K562 treated with DMSO at 1 percent for 12 hours (cell line): Measurements from ENCODE around the gene GTF2IRD2. TPM values are rescaled to one million over a fixed set of nuclear protein-coding genes. Genes with fewer than 3 reads are reported as not detected.

ENCODE experiments used
- total RNA-seq: library from RNA; unstranded; fragments of 300-600 nt; gene quantifications from 2 replicates; pipeline ENCODE4 v1.2.3, GENCODE V29; 2022; ENCODE audit not compliant: insufficient read depth

Gene GTF2IRD2
- 11.6 and 19.9 TPM in 2 replicates for total RNA-seq

DNA sequence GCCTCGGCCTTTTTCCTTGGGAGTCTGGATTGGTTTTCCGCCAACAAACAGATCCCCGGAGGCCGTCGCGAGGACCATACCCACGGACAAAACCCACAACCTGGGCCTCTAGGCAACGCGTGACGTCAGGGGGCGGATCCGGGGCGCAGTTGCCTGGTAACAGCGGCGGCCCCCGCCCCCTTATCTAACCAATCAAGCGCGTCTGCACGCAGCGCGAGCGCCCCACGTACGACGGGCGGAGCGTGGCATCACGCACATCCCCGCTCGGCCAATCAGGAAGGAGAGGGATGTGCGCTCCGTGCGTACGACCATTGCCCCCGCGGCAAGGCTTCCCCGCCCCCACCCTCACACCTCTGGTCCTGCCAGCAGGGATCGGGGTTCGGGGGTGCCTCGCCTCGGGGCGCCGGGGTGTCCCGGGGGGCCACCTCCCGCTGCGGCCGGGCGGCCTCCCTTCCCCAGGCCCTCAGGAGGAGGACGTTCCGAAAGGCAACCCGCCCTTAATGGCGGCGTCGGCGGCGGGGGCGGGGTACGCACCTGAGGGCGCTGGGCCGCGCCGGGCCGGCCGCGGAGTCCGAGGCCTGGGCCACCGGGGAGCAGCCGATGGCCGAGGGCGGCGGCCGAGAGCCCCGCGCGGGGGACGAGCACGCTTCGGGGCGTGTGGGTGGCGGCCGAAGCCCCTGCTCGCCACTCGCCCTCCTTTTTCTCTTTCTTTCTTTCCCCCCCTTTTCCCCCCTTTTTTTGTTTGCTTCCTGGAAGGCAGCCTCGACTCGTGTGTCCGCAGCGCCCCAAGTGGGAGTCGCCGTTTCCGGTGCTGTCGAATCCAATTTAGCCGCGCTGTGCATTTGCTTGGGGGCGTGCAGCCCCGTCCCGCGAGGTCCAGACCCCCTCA lies at the start of gene GTF2IRD2:
GTF2IRD2 (minus strand) TSS at position 773 of the 889 bp plus-strand sequence. CDS start 15,227 bp downstream, outside the sequence.

DNA sequence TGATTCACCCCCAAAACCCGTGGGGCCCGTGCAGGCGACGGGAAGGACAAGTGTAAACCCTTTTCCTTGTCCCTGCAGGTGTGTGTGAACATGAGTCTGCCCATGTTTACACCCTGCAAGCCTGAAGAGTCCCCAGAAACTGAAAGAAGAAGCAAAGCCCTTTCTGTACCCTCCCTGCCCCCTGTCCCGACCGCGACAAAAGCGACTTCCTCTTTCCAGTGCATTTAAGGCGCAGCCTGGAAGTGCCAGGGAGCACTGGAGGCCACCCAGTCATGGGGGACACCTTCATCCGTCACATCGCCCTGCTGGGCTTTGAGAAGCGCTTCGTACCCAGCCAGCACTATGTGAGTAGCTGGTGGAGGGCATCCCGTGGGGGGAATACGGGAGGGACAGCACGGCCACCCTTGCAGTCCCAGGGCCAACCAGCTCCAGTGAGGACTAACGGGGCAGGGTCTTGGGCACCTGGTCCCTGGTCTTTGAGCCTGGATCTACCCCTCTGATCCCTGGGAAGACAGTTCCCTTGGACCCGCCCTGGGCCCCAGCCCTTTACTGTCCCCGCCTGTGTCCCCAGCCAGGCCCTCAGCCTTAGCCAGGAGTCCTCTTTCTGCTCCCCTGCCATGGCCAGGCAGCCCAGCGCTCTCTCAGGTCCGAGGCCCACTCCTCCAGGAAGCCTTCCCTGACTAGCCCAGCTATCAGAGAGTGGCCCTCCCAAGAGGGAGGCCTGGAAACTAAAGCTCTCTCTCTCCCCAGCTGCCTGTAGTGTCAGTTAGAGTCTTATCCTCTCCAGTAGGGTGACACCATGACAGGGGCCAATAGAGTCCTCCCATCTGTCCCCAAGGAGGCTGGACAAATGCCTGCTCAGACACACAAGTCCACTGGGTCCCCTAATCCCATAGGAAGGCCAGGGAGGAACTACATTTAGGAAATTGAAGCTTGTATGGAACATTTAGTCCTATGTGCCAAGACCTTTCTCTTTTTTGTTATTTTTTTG lies 77.3 kb downstream of the GTF2IRD2 start, which contains the start of gene NCF1:
NCF1 (plus strand) TSS at position 252 of the 991 bp plus-strand sequence; CDS start at position 273, 21 bp downstream.

Other genes starting within 250 kb of the GTF2IRD2 start
- gene GTF2I, start 193.9 kb downstream of the GTF2IRD2 start, total RNA-seq, result 24.1 and 78.6 TPM in 2 replicates
- gene NCF1, start 77.6 kb downstream of the GTF2IRD2 start, total RNA-seq, result 0.67 TPM in 1 of 2 replicates, not detected in the other
- 2.8 and 15.0 TPM in 2 replicates for gene CASTOR2, start 113.1 kb upstream of the GTF2IRD2 start, total RNA-seq
- 83.1 and 84.8 TPM in 2 replicates for gene RCC1L, start 222.2 kb upstream of the GTF2IRD2 start, total RNA-seq
- gene GTF2IRD2B, start 241.0 kb upstream of the GTF2IRD2 start, total RNA-seq, result 8.0 and 18.4 TPM in 2 replicates